Left kidney (tissue), 2 donors: Measurements from ENCODE around the gene CDH4. TPM values are rescaled to one million over a fixed set of nuclear protein-coding genes. Genes with fewer than 3 reads are reported as not detected.

Experiments
- DNase-seq: peaks from one replicate; pipeline ENCODE4 v3.0.0-alpha.2; 2013
- polyA plus RNA-seq: library from polyadenylated mRNA; unstranded; fragments of 120-200 nt; gene quantifications from one replicate; pipeline ENCODE4 v1.2.1, GENCODE V29; 2013; ENCODE audit not compliant: insufficient read length

The CDH4 gene
- polyA plus RNA-seq, 1 donor, result 7.3 TPM

DNA sequence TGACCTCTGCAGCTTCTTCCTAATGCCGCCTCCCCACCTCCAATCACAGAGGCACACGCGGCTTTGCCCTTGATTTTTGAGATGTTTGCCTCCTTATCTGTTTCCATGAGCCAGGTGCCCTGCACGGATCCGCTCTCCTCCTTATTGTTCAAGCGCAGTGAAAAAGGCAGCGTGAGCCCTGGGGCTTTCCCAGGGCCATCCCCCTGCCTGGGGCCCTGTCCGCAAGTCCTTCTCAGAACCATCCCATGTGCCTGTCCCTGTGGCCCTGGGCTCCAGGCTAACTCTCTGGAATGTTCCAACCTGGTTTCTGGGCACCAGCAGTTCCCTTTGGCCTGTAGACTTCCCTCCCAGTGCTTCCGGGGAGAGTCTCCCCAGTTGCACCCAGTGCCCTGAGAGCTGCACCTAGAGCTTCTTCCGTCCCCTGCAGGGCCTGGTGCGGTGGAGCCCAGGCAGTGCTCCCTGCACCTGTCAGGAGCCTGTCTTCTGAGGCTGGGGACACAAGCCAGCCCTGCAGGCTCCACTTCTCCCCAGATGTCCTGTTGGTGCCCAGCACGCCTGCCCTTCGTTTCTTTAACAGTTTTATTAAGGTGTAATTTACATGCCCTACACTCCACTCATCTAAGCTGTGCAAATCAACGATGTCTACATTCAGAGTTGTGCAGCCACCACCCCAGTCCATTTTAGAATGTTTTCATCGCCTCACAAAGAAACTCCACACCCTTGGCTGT, 330.3 kb downstream of the CDH4 start:
- DNase-seq, result no peak

DNA sequence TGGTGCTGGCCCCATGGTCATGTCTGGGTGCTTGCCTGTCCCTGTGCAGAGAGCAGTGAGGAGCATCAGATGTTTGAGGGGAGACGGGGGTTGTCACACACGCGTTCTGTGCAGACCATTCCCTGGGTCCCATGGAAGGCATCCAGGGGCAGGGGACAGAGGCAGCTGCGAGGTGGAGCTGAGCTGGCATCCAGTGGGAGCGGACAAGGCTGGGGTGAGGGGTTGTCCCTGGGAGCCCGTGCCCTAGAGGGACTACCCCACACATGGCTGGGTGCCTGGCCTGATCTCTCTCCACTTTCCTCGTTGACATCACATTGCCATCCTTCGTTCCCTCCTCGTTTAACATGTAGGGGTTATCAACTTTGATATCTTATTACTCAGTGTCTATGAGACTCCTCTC, 331.3 kb downstream of the CDH4 start:
- DNase-seq, result no peak

DNA sequence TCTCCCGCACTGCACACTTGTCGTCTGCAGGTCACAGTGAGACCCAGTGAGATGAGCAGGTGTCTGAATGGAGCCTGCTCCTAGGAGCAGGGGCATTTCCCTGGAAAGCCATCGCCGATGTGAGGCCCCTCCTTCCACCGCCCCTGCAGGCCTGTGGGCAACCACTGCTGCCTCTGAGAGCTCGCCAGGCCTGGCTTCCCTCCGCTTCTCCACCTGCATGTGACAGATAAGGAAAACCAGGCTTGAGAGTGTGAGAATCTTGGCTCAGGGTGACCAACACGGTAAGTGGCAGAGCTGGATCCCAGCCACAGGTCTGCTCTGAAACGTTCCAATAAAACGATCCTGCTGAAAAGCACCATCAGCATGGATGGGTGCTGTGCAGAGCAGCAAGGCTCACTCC, 332.8 kb downstream of the CDH4 start:
- no peak for DNase-seq

DNA sequence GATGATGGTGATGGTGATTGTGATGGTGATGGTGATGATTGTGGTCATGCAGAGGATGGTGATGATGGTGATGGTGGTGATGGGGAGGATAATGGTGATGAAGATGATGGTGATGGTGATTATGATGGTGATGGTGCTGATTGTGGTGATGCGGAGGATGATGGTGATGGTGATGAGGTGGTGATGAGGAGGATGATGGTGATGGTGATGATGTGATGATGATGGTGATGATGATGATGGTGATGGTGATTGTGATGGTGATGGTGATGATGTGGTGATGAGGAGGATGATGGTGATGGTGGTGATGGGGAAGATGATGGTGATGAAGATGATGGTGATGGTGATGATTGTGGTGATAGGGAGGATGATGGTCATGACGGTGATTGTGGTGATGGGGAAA, 333.7 kb downstream of the CDH4 start:
- no peak for DNase-seq

DNA sequence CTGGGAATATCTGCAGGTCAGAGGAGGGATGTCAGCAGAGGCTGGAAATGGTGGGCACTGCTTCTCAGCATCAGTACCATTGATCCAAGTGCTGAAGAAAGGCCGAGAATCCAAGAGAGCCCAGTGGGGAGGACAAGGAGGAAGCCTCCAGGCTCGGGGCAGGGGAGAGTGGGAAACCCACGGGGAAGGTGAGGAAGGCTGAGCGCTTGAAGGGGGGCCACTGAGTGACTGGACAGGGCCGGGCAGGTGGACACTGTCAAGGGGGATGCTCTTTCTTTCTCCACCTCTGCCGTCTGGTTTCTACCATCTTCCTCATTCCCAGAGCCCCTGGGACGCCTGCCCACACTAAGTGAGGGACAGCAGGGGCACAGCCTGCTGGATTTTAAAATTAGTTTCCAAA, 335.0 kb downstream of the CDH4 start:
- no peak for DNase-seq

DNA sequence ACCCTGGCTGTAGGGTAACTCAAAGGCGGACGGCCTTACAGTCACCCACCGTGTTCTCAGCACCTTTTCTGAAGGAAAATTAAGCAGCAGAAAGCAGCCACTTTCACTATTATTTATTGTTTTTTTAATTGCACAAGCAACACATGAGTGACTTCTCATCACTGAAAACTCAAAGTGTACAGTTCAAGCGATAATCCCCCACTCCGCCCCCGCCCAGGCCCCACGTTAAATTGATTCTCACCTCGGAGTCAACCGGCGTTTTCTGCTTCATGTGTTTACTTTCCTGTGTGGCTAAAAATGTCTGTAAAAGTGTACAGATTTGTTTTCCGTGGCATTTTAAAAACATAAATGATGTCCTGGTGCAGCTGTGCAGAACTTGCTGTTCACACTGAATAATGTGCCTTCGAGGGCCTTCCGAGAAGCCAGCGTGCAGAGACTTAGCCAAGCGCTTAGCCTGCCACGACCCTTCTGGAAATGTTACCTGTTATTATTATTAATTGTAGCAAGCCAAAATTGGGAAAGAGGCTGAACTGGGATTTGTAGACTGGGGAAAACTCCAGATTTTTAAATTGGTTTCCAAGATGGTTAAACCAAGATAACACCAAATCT, 335.7 kb downstream of the CDH4 start:
- DNase-seq, result no peak

DNA sequence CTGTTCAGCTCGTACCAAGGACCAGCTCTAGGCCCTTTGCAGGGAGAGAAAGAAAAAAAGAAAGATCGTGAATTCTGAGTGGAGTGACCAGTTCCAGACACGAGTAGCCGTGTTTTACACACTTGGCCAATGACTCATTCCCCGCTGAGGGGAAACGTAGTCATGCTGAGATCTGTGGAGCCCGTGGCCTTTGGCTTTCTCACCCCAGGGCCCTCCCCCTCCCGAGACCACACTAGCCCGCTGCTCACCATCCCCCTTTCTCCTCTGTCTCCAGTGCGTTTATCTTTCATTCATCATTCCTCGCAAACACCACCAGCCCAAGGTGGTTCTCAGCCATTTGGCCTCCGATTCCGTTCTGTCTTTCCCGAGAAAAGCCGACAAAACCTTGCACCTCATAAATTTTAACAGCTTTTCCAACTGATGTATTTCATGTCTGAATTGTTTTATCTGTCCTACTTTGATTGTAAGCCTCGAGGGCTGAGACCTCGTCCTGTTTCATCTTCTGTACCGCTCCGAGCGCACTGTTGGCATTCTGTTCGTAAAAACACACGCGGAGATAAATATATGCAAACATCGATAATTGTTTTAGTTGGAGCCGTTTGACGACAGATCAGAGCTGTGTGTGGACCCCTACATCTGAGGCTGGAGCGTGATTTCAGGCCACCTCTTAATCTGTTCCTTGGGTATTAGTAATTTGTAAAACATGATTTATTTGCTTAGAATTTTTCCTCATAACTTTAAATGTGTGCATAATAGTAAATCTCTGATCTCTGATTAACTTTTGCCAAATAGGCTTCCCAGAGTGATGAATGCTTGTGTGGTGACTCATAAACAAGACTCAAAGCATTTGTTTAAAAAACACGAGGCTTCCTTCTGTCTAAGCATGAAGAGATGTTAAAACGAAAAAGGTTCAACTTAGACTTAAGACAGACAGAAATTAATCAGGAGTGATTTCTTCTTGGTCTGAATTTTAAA, 336.6 kb downstream of the CDH4 start:
- DNase-seq, result no peak

DNA sequence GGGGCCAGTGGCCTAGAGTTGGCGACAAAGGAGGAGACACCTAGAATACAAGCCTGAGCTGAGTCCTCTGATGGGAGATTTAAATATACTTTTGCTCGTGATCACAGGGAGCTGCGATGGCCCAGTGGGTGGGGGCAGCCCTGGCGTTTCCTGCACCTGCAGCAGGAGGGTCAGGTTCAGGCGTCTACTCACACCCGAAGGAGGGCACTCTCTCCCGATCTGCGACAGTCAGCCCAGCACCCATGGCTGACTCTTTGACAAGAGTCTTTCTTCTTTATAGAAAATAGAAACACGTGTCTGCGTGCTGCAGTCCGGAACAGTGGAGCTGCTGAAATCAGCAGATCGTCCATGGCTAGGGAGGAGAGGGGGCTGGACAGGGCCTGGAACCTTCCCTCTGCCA, 338.2 kb downstream of the CDH4 start:
- DNase-seq, result no peak

DNA sequence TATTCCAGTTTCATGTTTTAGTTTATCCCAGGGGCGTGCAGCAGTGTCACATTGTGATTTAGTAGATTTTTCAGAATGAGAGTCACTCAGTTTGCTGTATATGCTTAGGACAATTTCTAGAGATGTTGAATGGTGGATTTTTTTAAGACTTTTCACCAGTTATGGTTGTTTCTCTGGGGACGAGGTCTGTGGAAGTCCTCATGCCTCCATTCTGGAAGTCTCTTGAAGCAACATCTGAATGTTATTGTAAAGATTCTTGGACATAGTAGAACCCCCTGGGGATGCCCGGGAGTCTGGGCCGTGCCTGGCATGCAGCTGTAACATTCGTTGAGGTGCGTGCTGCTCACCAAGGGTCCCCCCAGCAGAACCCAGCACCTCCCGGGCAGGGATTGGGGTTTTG, 341.5 kb downstream of the CDH4 start:
- DNase-seq, result no peak

DNA sequence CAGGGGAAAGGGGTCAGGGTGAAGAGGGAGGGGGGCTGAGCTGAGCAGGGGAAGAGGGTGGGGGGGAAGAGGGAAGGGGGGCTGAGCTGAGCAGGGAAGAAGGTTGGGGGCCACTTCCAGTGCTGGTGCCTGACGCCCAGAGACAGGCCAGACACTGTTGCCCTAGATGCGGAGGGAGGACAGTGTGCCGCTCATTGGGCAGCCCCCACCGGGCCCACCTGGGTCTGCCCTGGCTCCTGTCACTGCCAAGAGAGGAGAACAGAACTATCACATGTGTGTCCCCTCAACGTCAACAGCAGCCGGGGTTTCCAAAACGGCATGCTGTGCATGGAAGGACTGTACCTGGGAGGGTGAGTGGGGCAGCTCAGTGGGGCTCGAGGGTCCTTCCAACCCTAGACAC, 342.1 kb downstream of the CDH4 start:
- no peak for DNase-seq

DNA sequence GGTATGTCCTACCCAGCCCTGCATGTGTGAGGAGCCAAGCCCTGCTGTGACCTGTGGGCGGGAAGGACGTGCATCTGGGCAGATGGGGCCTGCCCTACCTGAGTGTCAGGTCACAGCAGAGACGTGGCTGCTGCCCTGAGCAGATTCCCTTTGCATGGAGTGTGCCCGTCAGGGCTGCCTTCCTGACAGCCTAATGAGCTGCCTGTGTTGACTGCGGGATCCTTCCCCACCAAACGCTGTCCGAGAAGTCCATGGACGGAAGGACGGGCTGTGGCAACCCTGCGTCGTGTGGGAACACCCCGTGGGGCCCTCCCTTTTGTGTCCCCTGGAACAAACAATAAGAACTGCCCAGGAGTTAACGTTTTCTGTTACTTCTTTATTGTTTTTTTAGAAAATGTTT, 343.2 kb downstream of the CDH4 start:
- DNase-seq, result no peak

DNA sequence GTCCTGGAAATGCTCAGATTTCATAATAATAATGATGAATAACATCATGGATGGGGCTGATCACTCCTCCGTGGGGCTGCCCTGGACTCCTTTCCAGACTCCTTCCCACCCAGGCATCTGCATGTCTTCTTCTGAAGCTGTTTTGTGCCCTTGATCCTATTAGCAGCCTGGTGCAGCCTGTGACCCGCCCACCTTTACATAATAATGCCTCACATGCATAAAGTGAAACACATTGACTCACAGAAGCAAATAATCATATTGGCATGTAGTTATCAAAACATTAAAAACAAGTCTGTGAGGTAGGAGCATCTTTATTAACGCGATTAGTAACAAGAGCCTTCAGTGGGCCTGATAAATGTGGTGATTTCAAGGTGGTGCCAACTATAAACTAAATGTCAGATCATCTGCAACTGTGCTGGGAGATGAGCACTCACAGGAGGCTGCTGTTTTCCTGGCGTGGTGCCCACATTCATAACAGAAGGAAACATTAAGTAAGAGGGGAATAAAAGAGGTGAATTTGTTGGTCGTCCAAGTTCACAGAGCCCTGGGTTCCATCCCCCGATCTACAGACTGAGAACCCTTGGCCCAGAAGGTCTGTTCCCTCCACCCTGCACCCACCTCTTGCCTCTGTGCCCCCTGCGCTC, 344.7 kb downstream of the CDH4 start:
- DNase-seq, result no peak

DNA sequence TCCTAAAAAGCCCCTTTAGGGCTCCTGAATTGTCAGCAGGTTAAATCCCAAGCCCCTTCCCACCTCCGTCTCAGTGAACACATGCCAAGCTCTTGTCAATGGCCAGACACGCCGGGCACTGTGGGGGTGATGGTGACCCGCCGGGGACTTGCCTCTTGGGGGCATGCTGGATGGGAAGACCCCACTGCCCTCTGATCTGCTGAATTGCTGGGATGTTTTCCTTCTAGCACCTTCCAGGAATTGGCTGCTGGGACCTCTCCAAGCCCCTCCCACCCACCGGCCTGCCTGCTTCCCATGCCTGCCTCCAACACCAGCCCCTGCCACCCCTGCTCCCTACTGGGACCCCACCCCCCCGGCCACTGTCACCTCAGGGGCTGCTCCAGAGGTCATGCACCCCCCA, 345.9 kb downstream of the CDH4 start:
- no peak for DNase-seq

DNA sequence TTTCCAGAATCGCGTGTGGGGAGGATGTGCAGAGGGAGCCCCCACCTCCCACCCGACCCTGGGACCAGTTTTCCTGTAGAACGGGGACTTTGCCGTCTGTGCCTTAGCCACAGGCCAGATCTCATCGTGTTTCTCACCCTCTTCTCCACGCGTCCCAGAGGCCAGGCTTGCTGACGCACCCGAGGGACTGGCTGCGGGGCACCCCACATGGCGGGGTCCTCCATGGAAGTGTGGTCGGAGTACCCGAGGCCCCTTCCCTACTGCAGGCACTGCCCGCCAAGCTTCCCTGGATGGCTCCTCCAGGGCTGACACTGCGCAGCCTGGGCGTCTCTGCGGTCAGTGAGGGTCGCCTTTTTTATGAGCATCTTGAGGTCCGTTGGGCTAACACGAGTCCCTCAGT, 346.5 kb downstream of the CDH4 start:
- no peak for DNase-seq

DNA sequence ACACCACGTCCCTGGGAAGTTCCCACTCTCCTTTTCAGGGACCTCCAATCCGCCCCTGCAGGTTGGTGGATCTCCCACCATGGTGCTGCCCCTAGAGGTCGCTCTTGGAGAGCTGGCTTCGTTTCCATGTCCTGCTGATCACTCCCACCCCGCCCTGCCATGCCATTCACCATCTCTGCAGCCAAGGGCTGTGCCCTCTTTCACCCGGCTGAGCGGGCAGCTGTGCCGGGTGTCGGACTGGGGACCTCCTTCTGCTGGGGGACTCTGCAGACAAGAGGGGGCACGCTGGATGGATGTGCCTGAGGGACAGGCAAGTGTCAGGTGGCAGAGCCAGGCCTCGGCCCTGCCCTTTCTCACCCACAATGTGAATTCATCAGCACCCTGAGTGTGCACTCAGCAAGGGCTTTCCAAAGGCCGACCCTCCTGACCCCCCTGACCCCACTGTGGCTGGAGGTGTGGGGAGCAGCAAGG, 347.0 kb downstream of the CDH4 start:
- DNase-seq, result no peak

DNA sequence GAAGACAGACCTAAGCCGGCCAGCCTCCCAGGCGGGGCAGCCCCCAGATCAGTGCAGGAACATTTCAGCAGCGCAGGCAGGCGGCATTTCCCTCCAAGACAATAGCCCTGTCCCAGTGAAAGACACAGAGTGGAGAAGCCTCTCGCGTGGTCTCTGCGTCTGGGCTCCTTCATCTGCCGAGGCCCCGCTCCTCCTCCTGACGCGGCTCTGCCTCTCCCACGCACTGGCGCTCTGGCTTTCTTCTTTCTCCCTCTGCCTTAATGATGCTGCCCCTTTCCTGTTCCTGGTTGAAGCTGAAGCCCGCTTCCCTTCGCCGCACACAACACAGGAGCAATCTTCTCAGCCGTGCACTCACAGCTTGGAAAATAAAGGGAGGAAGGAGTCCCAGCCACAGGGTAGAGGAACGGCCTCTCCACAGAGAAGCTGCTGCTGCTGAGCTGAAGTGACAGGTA, 347.5 kb downstream of the CDH4 start:
- DNase-seq, result no peak

DNA sequence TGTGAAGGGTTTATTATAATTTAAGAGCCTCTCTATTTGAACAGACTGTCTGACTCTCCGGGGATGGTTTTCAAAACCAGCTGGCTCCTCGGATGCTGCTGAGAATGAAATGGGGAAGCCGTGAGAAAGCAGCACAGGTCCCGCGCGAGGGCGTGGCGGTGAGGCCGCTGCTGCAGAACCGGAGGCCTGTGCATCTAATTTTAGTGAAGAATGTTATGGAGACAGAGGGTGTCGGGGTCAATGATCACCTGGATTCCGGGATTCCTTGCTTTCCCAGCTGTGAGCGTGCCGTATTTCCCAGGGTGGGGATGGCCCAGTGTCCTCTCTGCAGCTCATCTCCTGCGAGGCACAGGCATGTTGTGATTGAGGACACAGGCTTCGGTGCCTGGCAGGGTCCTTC, 348.0 kb downstream of the CDH4 start:
- DNase-seq, result no peak

DNA sequence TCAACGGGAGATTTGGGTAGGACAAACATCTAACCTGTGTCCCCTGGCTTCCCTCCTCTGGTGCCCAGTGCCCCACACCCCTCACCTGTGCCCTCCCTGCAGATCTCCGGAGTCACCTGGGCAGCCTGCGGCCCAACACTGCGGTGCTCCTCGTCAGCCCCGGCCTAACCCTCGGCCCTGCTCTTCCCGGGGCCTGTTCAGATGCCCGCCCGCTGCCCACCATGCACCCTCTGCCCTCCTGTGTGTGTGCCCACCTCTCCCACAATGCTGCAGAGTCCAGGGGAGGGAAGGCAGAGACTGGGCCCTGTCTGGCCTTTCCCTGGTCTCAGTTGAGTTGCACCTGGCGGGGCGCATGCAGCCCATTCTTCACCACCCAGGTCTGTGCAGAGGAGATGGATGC, 349.3 kb downstream of the CDH4 start:
- no peak for DNase-seq

DNA sequence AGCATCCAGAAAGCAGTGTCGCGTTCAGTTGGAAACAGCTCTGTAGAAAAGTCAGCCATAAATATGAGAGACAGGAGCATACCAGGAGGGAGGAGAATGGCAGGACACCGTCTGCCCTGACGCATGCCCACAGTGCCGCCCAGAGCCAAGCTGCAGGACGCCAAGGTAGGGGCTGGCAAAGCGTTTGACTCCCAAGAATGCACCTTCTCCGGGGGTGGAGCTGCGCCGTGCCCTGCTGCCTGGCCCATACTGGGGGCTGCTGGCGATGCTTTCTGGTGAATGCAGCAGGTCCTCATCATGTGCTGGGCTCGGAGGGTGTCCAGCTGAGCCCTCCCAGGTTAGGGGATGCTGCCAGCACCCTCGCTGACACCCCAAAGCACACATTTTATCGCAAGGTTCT, 349.8 kb downstream of the CDH4 start:
- no peak for DNase-seq

DNA sequence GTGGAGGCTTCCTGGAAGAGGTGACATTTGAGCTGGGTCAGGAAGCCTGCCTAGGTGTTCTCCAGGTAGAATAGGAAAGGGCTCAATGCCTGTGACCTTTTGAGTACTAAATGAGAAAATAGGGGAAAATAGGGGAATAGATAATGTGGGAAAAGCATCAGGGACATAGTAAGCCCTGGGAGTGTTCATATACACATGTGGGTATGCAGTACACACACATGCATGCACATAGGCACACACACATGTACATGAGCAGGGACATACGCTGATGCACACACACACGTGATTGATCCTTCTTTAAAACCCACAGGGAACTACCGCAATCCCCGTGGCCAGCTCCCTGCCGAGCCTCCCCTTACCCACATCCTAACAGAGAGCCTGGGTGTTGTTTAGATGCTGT, 351.7 kb downstream of the CDH4 start:
- no peak for DNase-seq

DNA sequence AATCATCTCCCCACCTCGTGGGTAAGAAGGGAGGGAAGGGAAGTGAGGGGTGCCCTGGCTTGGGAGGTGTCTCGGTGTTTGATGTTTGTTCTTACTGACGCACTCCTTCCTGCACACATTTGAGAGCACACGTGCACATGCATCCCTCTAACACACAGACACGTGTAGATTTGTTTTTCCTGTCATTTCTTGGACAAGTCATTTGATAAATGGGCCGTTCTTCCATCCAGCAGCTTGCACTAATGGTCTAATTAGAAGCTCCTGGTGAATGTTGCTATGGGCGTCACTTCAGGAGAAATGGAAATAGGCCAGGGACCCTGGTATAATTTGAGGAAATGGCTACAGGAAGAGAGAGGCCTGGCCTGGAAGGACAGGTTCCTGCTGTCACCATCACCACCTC, 352.5 kb downstream of the CDH4 start:
- DNase-seq, result no peak

DNA sequence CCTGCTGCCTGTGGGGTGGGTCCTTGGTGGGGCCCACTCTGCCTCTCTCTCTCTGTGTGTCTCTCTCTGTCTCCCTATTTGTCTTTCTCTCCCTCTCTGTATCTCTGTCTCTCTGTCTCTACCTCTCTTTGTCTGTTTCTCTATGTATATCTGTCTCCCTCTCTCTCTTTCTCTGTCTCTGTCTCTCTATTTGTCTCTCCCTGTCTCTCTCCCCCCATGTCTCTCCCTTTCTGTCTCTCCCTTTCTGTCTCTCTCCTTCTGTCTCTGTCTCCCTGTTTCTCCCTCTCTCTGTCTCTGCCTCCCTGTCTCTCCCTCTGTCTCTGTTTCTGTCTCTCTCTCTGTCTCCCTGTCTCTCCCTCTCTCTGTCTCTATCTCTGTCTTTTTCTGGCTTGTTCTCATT, 353.2 kb downstream of the CDH4 start:
- no peak for DNase-seq
